IPS-18a (cell line): ENCODE results near the gene MDC1.

Experiments used
- H3K27ac ChIP-seq: one replicate; pipeline ENCODE4 v1.5.1; 2013; ENCODE audit warnings: low read length
- H3K27me3 ChIP-seq: one replicate; pipeline ENCODE4 v1.6.1; 2013; ENCODE audit warnings: mild to moderate bottlenecking, low read length; ENCODE audit not compliant: control insufficient read depth, insufficient read depth
- H3K36me3 ChIP-seq: one replicate; pipeline ENCODE4 v1.6.1; 2013; ENCODE audit warnings: low read depth, low read length; ENCODE audit not compliant: control insufficient read depth
- H3K4me1 ChIP-seq: one replicate; pipeline ENCODE4 v1.6.1; 2013; ENCODE audit warnings: low read depth, low read length; ENCODE audit not compliant: control insufficient read depth
- H3K4me3 ChIP-seq: one replicate; pipeline ENCODE4 v1.5.1; 2013; ENCODE audit warnings: low read length
- H3K9ac ChIP-seq: one replicate; pipeline ENCODE4 v1.6.1; 2013; ENCODE audit warnings: mild to moderate bottlenecking, low read length, moderate library complexity
- H3K9me3 ChIP-seq: one replicate; pipeline ENCODE4 v1.6.1; 2013; ENCODE audit warnings: low read depth, low read length; ENCODE audit not compliant: control insufficient read depth

MDC1 gene

GRCh38 chr6:30686908-30687658 is 30.0 kb downstream of the MDC1 start:
- Histone ChIP-seq H3K4me3 (peak overlapping the region; percentile 78), H3K4me1 (peaks cover 56% of the 10 kb centered on the region), H3K27me3 (no peaks in the 10 kb centered on the region), H3K9me3 (no peaks in the 10 kb centered on the region), H3K36me3 (no peaks in the 10 kb centered on the region), H3K9ac (peak overlapping the region; percentile 65), H3K27ac (peak overlapping the region; percentile 56)

- H3K36me3 ChIP-seq, result no peaks in the 10 kb centered on the region
- H3K9me3 ChIP-seq, result no peaks in the 10 kb centered on the region
- peak within 1 kb of the TSS; percentile 56 for H3K27ac ChIP-seq
- H3K4me3 ChIP-seq, result peak within 1 kb of the TSS; percentile 78
- no peaks in the 10 kb centered on the region for H3K27me3 ChIP-seq
- H3K9ac ChIP-seq, result peak within 1 kb of the TSS; percentile 65
- peaks cover 58% of the 10 kb centered on the region for H3K4me1 ChIP-seq
Measured at GRCh38 chr6:30686009-30686907, 30.8 kb downstream of the MDC1 start, which contains the start of gene PPP1R18. Gene PPP1R18, minus strand, starts transcription at chr6:30686645. Its CDS starts 627 bp downstream, at chr6:30686018.

DNA sequence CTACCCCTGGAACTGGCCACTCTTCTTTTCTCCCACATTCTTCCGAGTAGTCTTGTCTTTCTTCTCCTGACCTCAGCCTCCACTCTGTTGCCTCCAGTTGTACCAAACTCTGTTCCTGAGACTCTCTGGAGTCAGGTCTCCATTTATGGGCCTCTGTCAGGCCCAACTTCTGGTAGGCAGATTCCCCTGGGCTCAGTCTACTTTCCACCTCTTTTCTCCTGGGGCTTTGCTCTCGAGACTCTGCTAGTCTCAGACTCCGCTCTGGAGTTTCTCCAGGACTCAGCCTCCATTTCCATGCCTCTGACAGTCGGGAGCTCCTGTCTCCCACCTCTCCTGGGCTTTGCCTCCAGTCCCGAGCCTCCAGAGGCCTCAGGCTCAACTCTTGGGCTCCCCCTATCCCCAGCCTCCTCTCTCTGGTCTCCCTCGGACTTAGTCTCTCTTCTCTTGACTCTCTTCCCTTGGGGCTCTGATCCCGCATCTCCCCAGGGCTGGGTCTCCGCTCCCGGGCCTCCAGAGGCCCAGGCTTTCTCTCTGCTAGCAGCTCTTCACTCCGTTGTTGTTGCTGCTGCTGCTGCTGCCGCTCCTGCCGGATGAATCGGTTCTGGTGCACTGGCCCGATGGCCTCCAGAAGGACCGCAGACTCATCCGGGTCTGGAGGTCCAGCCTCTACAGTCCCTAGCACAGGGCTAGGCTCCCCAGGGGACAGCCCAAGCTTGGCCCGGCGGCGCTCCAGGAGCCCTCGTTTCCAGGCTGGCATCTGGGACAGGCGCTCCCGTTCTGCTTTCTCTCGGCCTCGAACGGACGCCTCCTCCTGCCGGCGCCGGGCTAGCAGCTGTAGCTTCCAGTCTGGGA is 31.7 kb downstream of the MDC1 start:
- Histone ChIP-seq H3K4me1 (peaks cover 56% of the 10 kb centered on the region), H3K9ac (no peak overlapping the region), H3K27me3 (no peaks in the 10 kb centered on the region), H3K9me3 (no peaks in the 10 kb centered on the region), H3K27ac (no peak overlapping the region), H3K36me3 (no peaks in the 10 kb centered on the region), H3K4me3 (peak overlapping the region; percentile 78)

GRCh38 chr6:30684386-30685156 is 32.5 kb downstream of the MDC1 start:
- no peaks in the 10 kb centered on the region for H3K36me3 ChIP-seq
- peak overlapping the region; percentile 42 for H3K4me3 ChIP-seq
- H3K27ac ChIP-seq, result no peak overlapping the region
- H3K4me1 ChIP-seq, result peaks cover 51% of the 10 kb centered on the region
- H3K27me3 ChIP-seq, result no peaks in the 10 kb centered on the region
- no peak overlapping the region for H3K9ac ChIP-seq
- no peaks in the 10 kb centered on the region for H3K9me3 ChIP-seq

DNA sequence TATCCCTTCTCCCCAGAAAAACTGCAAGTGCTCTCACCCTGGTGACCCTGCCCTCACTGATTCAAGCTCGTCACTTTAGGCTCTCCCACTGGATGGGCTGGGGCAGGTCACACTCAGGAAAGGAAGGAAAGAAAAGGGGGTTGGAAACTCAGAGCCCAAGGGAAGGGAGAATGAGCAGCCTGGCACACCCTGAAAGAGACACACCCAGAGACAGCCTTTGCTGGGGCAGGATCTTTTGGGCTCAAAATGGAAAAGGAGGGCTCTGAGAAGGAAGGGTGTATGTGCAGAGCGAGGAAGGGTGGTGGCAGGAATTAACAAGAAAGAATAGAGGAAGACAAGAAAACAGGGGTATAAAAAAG is 33.1 kb downstream of the MDC1 start:
- H3K27ac ChIP-seq, result no peak overlapping the region
- H3K36me3 ChIP-seq, result no peaks in the 10 kb centered on the region
- peak overlapping the region; percentile 42 for H3K4me3 ChIP-seq
- peaks cover 53% of the 10 kb centered on the region for H3K4me1 ChIP-seq
- H3K27me3 ChIP-seq, result no peaks in the 10 kb centered on the region
- no peaks in the 10 kb centered on the region for H3K9me3 ChIP-seq
- no peak overlapping the region for H3K9ac ChIP-seq

DNA sequence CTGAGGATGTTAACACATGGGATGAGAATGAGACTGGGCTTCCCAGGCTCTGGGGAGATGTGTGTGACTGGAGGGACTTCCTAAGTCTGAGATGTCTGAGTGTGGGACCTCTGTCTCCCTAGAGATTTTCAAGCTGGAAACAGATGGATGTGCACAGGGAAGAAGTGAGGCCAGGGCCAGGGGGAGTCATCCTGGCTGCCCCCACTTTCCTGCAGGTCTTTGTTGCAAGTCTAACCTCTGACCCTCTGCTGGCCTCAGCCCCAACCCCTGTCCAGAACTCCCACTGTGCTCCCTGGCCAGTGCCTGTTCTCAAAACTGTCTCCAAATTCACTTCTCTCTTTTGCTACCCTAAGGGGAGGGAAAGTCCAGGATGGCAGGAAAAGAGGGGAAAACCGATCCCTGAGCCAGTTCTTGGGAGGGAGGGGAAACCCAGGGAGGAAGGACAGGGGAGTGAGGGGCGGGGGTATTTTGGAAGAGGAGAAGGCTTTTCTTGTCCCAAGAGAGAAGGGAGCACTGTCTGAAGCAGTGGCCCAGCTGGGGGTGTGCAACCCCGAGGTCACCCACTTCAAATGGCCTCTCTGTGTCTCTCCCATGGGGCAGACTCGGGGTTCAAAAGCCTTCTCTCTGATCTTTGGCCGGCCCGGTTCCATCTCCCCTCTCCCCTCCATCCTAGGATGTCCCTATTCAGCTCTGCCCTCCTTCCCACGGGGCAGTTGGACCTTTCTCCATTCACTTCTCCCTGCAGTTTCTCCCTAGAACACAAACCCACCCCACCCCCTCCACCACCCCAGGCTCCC is 33.7 kb downstream of the MDC1 start:
- H3K36me3 ChIP-seq, result no peaks in the 10 kb centered on the region
- no peaks in the 10 kb centered on the region for H3K27me3 ChIP-seq
- peaks cover 53% of the 10 kb centered on the region for H3K4me1 ChIP-seq

GRCh38 chr6:30682143-30683117 is 34.7 kb downstream of the MDC1 start:
- Histone ChIP-seq H3K9ac (no peak overlapping the region), H3K27ac (no peak overlapping the region), H3K27me3 (no peaks in the 10 kb centered on the region), H3K4me3 (peak overlapping the region; percentile 42), H3K9me3 (no peaks in the 10 kb centered on the region), H3K4me1 (peaks cover 46% of the 10 kb centered on the region), H3K36me3 (peaks cover under 1% of the 10 kb centered on the region)

More for the DNA sequence above, 33.7 kb downstream of the MDC1 start:
- peak overlapping the region; percentile 9 for H3K9ac ChIP-seq
- peak overlapping the region; percentile 42 for H3K4me3 ChIP-seq
- no peak overlapping the region for H3K27ac ChIP-seq
- H3K9me3 ChIP-seq, result no peaks in the 10 kb centered on the region

DNA sequence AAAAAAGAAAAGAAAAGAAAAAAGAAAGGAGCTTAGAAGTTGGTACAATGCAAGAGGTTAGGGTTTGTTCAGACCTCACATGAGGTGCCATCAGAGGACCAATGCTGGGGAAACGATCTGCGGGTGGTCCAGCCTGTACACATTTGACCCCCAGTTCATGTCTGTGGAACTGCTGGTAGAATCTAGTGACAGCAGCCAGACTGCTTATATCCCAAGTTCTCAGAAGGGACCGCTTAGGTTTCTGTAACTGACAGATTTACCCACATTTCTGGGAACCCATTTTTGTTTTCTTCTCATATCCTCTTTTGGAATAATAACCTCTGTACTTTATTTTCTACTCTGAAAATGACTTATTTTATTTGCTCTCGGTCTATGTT is 35.3 kb downstream of the MDC1 start:
- H3K27ac ChIP-seq, result no peak overlapping the region
- H3K9ac ChIP-seq, result no peak overlapping the region
- no peaks in the 10 kb centered on the region for H3K27me3 ChIP-seq
- H3K9me3 ChIP-seq, result no peaks in the 10 kb centered on the region
- H3K36me3 ChIP-seq, result peaks cover 7% of the 10 kb centered on the region
- H3K4me3 ChIP-seq, result no peak overlapping the region
- peaks cover 46% of the 10 kb centered on the region for H3K4me1 ChIP-seq

DNA sequence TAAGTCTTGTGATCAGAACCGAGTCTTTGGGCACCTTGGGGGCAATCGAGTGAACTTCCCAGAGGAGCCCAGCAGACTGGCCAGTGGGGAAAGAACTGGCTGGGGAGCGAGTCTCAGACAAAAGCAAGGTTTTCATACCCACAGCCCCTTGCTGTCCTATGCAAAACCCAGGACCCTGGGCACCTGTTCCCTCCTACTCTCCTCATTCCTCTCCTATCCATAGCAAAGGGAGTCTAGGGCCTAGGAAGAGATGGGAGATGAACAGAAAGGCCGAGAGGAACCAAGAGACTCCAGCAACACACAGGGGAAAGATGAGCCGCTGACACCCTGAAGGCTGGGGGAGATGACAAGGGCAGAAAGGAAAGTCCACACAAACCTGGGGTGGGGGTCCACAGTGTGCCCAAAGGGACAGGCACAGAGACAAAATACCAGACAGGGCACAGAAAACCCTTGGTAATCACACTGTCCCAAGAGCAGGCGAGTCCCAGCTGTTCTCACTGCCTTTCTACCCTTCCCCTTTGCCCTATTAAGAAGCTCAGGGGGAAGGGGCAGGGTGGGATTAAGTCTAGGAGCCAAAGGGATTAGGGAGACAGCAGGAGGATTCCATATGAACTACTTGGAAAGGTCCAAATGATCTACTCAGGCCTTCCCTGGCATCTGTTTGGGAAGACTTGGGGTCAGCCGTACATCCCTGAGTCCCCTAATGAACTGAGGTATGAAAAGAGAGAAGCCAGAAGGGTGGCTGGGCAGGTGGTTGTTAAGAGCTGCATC is 37.1 kb downstream of the MDC1 start:
- H3K4me3 ChIP-seq, result no peak overlapping the region
- H3K27ac ChIP-seq, result no peak overlapping the region
- no peak overlapping the region for H3K9ac ChIP-seq
- H3K27me3 ChIP-seq, result no peaks in the 10 kb centered on the region
- peaks cover 33% of the 10 kb centered on the region for H3K4me1 ChIP-seq
- peaks cover 10% of the 10 kb centered on the region for H3K36me3 ChIP-seq
- no peaks in the 10 kb centered on the region for H3K9me3 ChIP-seq
